K562 (cell line): ENCODE measurements around the gene GORASP1. TPM values are rescaled to one million over a fixed set of nuclear protein-coding genes. Genes with fewer than 3 reads are reported as not detected.
A peak's percentile ranks its signal among the peaks of the same experiment; 100 is the strongest.

Source experiments
- ATAC-seq: fragments of 200-7000 bp; cut with Tn5 transposase; 3 replicates; pipeline ENCODE4 v1.9.1; 2020; ENCODE audit warnings: moderate library complexity
- BruUV-seq: library from RNA; stranded (reverse); fragments of 400-500 nt; replicated peaks from 2 replicates; lab custom pipeline; 2021; lab: Mats Ljungman, UMichigan
- CTCF ChIA-PET: fragments of 300-600 bp; formaldehyde crosslinking; extraction: SDS; loops from one replicate; lab custom pipeline; 2021; ENCODE audit warnings: low intra/inter-chr PET ratio; lab: Yijun Ruan, JAX
- POLR2A ChIA-PET: fragments of 300-600, 350-650 bp; sonication (Branson Sonifier 250); formaldehyde crosslinking; extraction: SDS; loops from one replicate; lab custom pipeline; 2021; ENCODE audit warnings: antibody characterized with exemption, inconsistent platforms; lab: Yijun Ruan, JAX
- DNase-seq, 4 experiments: peaks; one replicate each; pipeline versions ENCODE4 v3.0.0 to v3.0.0-alpha.2; 2011 to 2018; ENCODE audit warnings: low spot score in 3 of 4, mixed read lengths in 3 of 4; ENCODE audit errors: extremely low read depth in 1 of 4
- FAIRE-seq: peaks from 2 replicates; lab custom pipeline; 2011; peaks lifted over from hg19 to GRCh38; lab: Jason Lieb, UNC
- H2AFZ ChIP-seq: 2 replicates; pipeline ENCODE4 v1.6.0; 2011; ENCODE audit warnings: low read depth, low read length, control low read depth, inconsistent platforms
- H3K27ac ChIP-seq: fragments of 200-600 bp; 3 replicates; pipeline ENCODE4 v1.8.0; 2011; ENCODE audit warnings: low read depth, mild to moderate bottlenecking, control low read depth, inconsistent platforms, low read length, moderate library complexity, mixed read lengths; ENCODE audit errors: extremely low read depth
- H3K27me3 ChIP-seq, 2 experiments: fragments of 300-600 bp in 1 of 2; 2 replicates in 1 of 2; 3 replicates in 1 of 2; pipeline versions ENCODE4 v1.6.0 to v1.8.0; 2011; ENCODE audit warnings: inconsistent platforms in 2 of 2, low read length in 2 of 2, mild to moderate bottlenecking in 1 of 2, mixed read lengths in 1 of 2, moderate library complexity in 1 of 2; ENCODE audit not compliant: control insufficient read depth in 2 of 2, insufficient read depth in 2 of 2
- H3K36me3 ChIP-seq: fragments of 300-600 bp; 3 replicates; pipeline ENCODE4 v1.8.0; 2011; ENCODE audit warnings: mild to moderate bottlenecking, low read length, inconsistent platforms; ENCODE audit not compliant: control insufficient read depth, insufficient read depth
- H3K4me1 ChIP-seq, 2 experiments: fragments of 200-600 bp in 1 of 2; replicated peaks in 1 of 2; 2 replicates in 1 of 2; 3 replicates in 1 of 2; pipeline versions ENCODE4 v1.5.1 to v1.8.0; 2011; ENCODE audit warnings: inconsistent platforms in 2 of 2, low read length in 2 of 2, mild to moderate bottlenecking in 1 of 2, mixed read lengths in 1 of 2, moderate library complexity in 1 of 2; ENCODE audit not compliant: control insufficient read depth in 2 of 2, insufficient read depth in 2 of 2
- H3K4me2 ChIP-seq: 2 replicates; pipeline ENCODE4 v1.6.1; 2011; ENCODE audit warnings: low read length, control low read depth, inconsistent platforms, mixed read lengths; ENCODE audit not compliant: insufficient read depth
- H3K4me3 ChIP-seq: fragments of 200-600 bp; sonication (generic), shearing (Covaris generic); 2 replicates; pipeline ENCODE4 v1.5.1; 2016; ENCODE audit warnings: control low read depth, inconsistent platforms
- H3K79me2 ChIP-seq: fragments of 200-600 bp; 3 replicates; pipeline ENCODE4 v1.8.0; 2011; ENCODE audit warnings: low read length, inconsistent platforms; ENCODE audit not compliant: control insufficient read depth, insufficient read depth
- H3K9ac ChIP-seq, 2 experiments: 2 replicates each; pipeline versions ENCODE4 v1.6.0 to v1.6.1; 2011; ENCODE audit warnings: low read depth in 2 of 2, low read length in 2 of 2, control low read depth in 1 of 2, inconsistent platforms in 1 of 2, mild to moderate bottlenecking in 1 of 2, mixed read lengths in 1 of 2; ENCODE audit not compliant: insufficient read depth in 1 of 2
- H3K9me1 ChIP-seq: one replicate; pipeline ENCODE4 v1.6.0; 2011; ENCODE audit warnings: inconsistent platforms, mild to moderate bottlenecking, low read length, moderate library complexity; ENCODE audit not compliant: control insufficient read depth, insufficient read depth
- H3K9me3 ChIP-seq: replicated peaks from 2 replicates; pipeline ENCODE4 v1.5.1; 2011; ENCODE audit warnings: low read depth, low read length, inconsistent platforms; ENCODE audit not compliant: control insufficient read depth, insufficient read depth
- H4K20me1 ChIP-seq: replicated peaks from 2 replicates; pipeline ENCODE4 v1.6.1; 2011; ENCODE audit warnings: low read length, inconsistent platforms, mixed read lengths; ENCODE audit not compliant: control insufficient read depth, insufficient read depth
- ELF4 ChIP-seq: fragments of 450-650 bp; formaldehyde crosslinking; IDR thresholded peaks from 2 replicates; pipeline ENCODE4 v1.4.0; 2022; ENCODE audit warnings: missing genetic modification characterization
- HMBOX1 ChIP-seq: sonication (generic); IDR thresholded peaks from 2 replicates; pipeline ENCODE4 v1.6.1; 2016
- MCM2 ChIP-seq: fragments of 450-650 bp; IDR thresholded peaks from 2 replicates; pipeline ENCODE4 v1.6.1; 2017; ENCODE audit warnings: low read depth, mild to moderate bottlenecking
- SUPT5H ChIP-seq: fragments of 450-650 bp; IDR thresholded peaks from 2 replicates; pipeline ENCODE4 v1.6.1; 2016
- WGBS: fragments of 100-300 bp; shearing (Covaris generic); methylation state at CpG from one replicate; pipeline ENCODE4 v1.1.6; 2016; ENCODE audit warnings: low coverage, mixed read lengths; ENCODE audit not compliant: insufficient coverage; ENCODE audit errors: missing lambda C conversion rate; 5-methylcytosine and 5-hydroxymethylcytosine counted together
- in situ Hi-C: fragments of 300-500 bp; cut with MboI; formaldehyde crosslinking; loops from 4 replicates; pipeline ENCODE4 v1.15.0; 2018; ENCODE audit warnings: inconsistent platforms, mixed read lengths
- intact Hi-C: fragments of 100-400 bp; cut with micrococcal nuclease; formaldehyde crosslinking; loops from 2 replicates; pipeline ENCODE4 v1.14.2; 2022
- polyA plus RNA-seq, 8 experiments: library from polyadenylated mRNA; depleted of rRNA in 4 of 8; stranded (reverse) in 5 of 8; unstranded in 3 of 8; fragments of >200 nt; fragmentation: Nextera tagmentation in 2 of 8; fragmentation: Illumina TruSeq in 1 of 8; extraction: Ambion mirVana in 2 of 8; extraction: Trizol in 1 of 8; gene quantifications; 2 replicates each; pipeline versions ENCODE4 v1.2.1 to v1.2.3, GENCODE V29; 2011 to 2014; ENCODE audit warnings: inconsistent platforms in 1 of 8, missing spikeins in 1 of 8
- total RNA-seq, 7 experiments: library from RNA; depleted of rRNA in 6 of 7; stranded (reverse); fragments of >200 nt in 6 of 7; fragmentation: Illumina TruSeq in 2 of 7; extraction: Trizol in 2 of 7; gene quantifications; 2 replicates each; pipeline versions ENCODE4 v1.2.1 to v1.2.3, GENCODE V29; 2011 to 2021; ENCODE audit warnings: low replicate concordance in 1 of 7

The GORASP1 gene
- total and polyA plus RNA-seq, 9 of the 15 experiments (the other 6 are each of a cell fraction or from before 2014, with no cell fraction given): 8.4 to 87.9 (median 67.6) TPM

GRCh38 chr3:39095778-39096177 lies 11.6 kb downstream of the GORASP1 start:
- peak; percentile 16; the same call in 1 of the 2 replicates for TF ChIP-seq SUPT5H
- TF ChIP-seq MCM2: no peak
- TF ChIP-seq HMBOX1: no peak
- no peak for TF ChIP-seq ELF4 (CRISPR knock-in tag)
- H3K4me2 ChIP-seq: no peak overlapping the region
- H2AFZ ChIP-seq: no peak overlapping the region
- in situ Hi-C loops: no loop called here
- no peak overlapping the region for H3K27ac ChIP-seq
- no peaks in the 10 kb centered on the region for H3K4me1 ChIP-seq
- H3K79me2 ChIP-seq: peaks cover 2% of the 10 kb centered on the region; the same call in 1 of the 3 replicates
- BruUV-seq: no TSS peak
- intact Hi-C loops: no loop called here
- FAIRE-seq: no peak
- H3K4me3 ChIP-seq: no peak overlapping the region
- no peak overlapping the region for H3K9ac ChIP-seq
- no peaks in the 10 kb centered on the region for H3K9me3 ChIP-seq
- DNase-seq: no peak
- H3K27me3 ChIP-seq: no peaks in the 10 kb centered on the region
- WGBS: 48% methylated on average over 3 of the region's 3 CpGs
- peaks cover 4% of the 10 kb centered on the region; the same call in 1 of the 2 replicates for H4K20me1 ChIP-seq
- peak; percentile 17 for ATAC-seq
- no peaks in the 10 kb centered on the region for H3K9me1 ChIP-seq
- ChIA-PET POLR2A (interaction anchor here (0.6 to 1.8 kb wide), 4 partner anchors 9 to 399 kb away, joined by 3 to 5 read pairs (median 4); no protein-coding TSS in a partner anchor), CTCF (no interaction called here)
- peaks cover 92% of the 10 kb centered on the region for H3K36me3 ChIP-seq
